T-helper 2 cell treated with Interferon-gamma antibody and Interleukin-4, amounts not matched to agents 100 ng/mL and 5 ng/mL, for 36 hours (primary cell): ENCODE data around the gene NR0B2. TPM values are rescaled to one million over a fixed set of nuclear protein-coding genes. Genes with fewer than 3 reads are reported as not detected.
"Not testable (repeated sequence)": the region's sequence is repeated elsewhere in the genome, so short reads cannot be mapped to it uniquely, and the experiment has no call there.

Experiments
- intact Hi-C: fragments of 100-400 bp; cut with micrococcal nuclease; formaldehyde crosslinking; loops from one replicate; pipeline ENCODE4 v1.15.1; 2023
- total RNA-seq: library from RNA; stranded (reverse); gene quantifications from 2 replicates; pipeline ENCODE4 v1.2.3, GENCODE V29; 2022

NR0B2 gene, protein sequence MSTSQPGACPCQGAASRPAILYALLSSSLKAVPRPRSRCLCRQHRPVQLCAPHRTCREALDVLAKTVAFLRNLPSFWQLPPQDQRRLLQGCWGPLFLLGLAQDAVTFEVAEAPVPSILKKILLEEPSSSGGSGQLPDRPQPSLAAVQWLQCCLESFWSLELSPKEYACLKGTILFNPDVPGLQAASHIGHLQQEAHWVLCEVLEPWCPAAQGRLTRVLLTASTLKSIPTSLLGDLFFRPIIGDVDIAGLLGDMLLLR
- total RNA-seq = not detected in 2 replicates

DNA sequence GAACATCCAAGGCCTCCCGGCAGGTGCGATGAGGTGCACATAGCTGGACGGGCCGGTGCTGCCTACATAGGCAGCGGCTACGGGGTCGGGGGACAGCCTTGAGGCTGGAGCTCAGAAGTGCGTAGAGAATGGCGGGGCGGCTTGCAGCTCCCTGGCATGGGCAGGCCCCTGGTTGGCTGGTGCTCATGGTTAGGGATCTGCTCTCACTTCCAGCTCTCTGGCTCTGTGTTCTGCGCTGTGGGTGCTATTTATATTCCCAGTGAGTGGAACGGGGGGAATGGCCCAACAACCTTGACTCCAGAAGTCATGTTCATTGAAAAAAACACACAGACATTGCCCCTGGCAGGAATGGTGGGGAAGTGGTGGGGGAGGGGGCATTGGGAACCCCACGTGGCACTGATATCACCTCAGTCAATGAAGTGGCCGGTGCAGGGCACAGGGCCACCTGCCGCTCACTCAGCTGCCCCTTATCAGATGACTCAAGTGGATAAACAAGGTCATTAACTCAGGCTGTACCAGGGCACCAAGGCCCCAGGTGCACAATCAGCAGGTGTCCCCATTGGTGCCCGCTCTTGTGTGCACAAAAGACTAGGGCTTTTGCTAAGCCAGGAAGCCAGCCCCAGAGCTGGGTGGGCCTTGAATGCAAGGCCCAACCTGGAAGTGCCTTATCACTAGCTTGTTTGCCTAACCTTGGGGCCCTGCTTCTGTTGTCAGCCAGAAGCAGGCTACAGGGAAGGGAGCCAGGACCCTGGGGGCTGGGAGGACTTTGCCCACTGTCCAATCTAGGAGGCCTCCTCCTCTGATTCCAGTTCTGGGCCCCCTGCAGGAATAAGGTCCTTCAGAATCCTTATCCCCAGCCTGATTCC is at the start of gene NR0B2:
Gene NR0B2 (minus strand): TSS at position 222 of the 866 bp plus-strand sequence. CDS start 35 bp downstream, at position 187.
- intact Hi-C loops = no loop called here

DNA sequence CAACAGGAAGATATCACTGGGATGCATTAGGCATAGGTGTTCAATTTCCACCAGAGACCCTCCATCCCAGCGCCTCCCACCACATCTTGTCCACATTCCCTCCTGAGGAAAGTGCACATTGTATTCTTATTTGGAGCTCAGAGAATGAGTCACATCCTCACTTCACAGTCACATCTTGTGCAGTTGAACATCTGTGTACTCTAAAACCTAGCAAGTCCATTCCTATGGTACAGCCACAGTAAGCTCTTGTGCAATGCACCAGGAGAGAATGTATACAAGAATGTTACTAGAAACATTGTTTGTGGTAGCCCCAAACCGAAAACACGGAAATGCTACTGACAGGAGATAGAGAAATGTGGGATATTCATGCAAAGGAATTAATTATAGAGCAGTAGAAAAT is 48.1 kb upstream of the NR0B2 start:
- intact Hi-C loops = no loop called here

DNA sequence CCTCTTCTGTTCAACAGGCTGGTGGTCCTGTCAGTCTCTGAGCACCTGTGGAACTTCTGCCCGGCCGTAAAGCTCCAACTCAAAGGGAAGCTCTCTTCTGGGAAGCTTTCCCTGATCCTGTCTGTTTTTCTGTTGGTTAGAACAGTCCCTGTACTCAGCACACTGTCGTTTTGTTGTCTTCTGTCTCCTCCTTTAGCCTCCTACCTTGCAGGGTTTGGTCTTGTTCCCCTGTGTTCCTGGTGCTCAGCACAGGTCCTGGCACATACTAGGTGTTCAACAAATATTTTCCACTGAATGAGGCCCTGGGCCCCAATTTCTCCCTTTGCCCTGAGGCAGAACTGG is 46.8 kb upstream of the NR0B2 start:
- intact Hi-C loops = no loop called here

DNA sequence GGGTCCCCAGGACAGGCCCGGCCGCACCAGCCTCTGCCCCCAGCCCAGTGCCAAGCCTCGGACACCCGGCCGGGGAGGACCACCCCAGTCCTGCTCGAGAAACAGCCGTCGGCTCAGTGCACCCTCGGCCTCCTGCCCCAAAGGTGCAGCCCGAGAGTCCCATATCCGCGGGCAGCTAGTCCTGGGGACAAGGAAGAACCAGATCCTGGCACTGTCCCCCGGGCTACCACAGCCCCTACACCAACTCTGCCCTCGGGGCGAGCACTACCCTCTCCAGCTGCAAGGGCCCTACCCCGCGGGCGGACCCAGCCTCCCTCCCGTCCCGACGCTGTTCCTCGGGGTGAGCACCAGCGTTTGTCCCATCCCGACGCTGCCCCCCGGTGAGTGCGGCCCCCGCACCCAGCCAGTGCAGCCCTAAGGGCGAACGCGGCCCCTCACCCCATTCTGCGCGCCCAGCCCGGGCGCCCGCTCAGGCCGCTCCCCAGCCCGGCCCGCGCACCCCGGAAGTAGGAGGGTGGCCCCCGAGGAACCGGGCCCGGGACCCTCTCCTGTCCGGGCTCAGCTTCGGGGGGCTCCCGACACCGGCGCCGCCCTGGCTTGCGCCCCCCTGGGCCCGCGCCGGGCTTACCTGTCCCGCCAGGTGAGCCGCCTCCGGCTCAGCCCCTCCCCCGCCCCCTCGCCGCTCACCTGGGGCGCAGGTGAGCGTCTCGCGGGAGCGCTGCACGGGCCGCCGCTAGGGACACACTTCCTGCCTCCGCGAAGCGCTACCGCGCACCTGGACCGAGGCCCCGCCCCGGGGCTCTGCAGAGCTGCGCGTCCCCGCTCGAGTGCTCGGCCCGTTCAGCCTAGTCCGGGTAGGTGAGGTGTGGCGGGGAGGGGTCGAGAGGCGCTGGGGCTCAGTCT is 46.2 kb upstream of the NR0B2 start, which contains the start of gene KDF1:
Gene KDF1 (minus strand): TSS at position 747 of the 903 bp plus-strand sequence. CDS start 8,088 bp downstream, outside the sequence.
- intact Hi-C loops = no loop called here

DNA sequence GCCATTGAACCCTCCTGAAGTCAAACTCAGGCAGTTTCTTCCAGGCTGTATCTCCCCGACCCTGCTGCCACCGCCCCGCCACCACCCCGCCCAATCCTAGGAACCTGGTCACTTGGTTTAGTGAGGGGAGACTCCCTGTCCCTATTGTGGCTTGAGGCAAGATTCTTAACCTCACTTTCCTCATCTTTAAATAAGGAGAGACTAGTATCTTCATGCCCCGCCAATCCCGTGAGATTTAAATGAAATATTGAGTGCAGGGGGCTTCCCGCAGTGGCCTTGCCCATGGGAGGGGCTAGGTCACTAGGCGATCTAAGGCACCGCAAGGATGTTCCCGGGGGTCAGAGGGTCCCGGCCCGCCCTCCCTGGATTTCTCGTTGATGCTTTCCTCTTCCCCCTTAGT is 45.5 kb upstream of the NR0B2 start:
- intact Hi-C loops = no loop called here

DNA sequence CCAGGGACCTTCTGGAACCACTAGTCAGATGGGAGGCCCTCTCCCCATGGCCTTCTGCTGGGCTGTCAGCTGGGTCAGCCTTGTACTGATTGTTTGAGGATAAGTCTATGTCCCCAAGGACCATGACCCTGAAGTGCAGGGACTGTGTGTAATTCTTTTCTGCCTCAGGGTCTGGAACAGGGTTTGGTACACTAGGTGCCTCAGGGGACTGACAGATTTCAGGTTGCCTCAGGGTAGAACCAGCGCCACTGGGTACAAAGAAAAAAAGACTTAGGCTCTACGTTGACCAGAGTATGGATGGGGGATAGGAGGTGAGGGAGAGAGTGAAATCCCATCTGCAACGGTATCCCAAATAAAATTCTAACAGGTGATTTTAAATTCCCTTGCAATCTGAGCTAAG is 43.5 kb upstream of the NR0B2 start:
- intact Hi-C loops = no loop called here

DNA sequence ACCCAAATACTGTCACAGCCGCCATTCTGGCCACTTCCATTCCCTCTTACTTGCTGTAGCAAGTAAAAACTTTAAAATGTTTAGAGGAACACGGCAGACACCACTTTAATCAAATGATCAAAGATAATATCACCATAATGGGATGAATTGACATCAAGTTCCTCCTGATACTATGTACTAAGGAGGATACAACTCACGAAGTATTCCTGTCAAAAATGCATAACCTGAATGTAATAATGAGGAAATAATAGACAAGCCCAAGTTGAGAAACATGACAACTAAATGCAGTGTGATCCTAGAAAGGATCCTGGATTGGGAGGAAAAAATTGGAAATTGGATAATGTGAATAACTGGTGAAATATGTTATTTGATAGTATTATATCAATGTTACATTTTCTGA is 42.5 kb upstream of the NR0B2 start:
- intact Hi-C loops = no loop called here

DNA sequence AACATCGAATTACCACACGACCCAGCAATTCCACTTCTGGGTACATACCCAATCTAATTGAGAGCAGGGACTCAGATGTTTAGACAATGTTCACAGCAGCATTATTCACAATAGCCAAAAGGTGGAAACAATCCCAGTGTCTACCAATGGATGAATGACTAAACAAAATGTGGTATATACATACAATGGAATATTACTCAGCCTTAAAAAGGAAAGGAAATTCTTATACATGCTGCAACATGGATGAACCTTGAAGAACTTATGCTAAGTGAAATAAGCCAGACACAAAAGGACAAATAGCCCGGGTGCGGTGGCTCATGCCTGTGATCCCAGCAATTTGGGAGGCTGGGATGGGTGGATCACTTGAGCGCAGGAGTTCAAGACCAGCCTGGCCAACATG is 39.6 kb upstream of the NR0B2 start:
- intact Hi-C loops = no loop called here

DNA sequence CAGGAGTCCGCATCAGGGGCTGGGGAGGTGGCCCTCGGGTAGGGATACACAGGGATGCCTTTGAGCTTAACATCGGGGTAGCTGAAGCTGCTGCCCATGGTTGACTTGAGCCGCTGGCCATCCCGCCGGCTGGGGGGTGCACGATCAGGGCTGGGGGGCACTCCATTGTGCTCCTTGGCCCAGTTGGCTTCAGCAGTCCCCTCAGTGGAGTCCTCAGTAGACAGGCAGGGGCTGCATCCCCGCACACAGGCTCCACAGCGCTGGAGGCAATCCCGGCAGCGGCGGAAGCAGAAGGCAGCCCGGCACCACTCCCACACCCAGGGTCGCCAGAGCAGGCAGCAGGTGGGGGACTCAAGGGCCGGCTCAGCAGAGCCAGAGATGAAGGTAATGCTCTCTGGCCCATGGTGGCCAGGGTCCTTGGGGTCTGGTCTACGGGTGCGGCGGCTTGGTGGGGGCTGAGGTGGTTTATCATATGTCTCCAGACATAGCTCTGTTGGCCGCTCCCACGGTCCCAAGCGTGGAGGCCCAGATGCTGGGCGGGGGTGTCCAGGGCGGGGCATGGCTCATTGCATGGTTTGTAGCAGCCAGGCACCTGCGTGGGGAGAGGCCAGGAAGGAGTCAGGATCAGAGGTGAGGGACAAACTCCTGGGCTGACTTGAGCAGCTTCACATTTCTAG is 38.2 kb upstream of the NR0B2 start:
- intact Hi-C loops = no loop called here

DNA sequence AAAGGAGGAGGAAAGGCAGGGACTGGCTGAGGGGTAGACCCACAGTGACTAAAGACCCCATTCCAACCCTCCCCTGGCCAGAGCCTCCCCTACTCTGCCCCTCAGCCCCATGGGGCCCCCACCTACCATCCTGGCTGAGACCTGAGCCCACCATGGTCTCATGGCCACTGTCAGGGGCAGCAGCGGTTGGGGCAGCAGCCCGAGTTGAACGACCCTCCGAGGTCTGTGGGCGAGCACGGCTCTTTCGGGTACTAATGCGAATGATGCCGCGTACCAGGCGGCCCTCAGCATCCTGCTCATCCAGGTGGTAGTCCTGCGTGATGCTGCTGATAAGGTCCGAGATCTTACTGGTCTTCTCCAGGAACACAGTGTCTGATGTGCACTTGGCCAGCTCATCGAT is 37.4 kb upstream of the NR0B2 start:
- intact Hi-C loops = no loop called here

DNA sequence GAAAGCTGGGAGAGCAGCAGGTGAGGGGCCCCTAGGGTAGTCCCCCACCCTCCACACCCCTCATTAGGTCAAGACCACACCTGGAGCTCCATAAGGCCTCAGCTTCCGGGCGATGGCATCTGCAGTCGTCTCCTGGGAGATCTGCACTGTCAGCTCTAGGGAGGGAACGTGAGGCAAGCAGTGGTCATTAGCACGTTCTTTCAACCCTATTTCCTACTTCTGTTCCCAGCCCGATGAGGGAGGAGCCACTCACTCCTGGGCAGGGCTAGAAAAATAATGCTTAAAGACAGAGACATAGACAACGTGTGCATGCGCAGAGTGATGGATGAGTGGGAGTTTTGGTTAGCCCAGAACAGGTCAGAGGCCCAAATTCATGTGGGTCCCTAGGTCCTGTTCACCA is 36.8 kb upstream of the NR0B2 start:
- intact Hi-C loops = no loop called here

DNA sequence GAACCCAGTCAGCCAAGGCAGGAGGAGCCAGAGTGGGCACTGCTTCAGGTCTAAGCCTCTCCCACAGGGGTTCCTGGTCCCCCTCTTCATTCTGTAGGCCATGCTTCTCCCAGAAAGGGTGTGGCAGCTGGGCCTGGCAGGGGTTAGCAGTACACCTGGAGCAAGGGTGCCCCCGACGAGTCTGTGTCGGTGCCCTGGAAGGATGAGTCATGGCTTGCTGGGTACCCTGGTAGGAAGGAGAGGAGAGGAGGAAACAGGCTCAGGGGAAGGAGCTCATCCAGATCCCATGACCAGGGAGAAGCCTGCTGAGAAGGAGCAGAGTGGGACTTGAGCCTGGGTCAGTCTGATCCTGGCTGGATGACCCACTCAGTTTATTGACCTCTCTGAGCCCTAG is 36.1 kb upstream of the NR0B2 start:
- intact Hi-C loops = no loop called here

DNA sequence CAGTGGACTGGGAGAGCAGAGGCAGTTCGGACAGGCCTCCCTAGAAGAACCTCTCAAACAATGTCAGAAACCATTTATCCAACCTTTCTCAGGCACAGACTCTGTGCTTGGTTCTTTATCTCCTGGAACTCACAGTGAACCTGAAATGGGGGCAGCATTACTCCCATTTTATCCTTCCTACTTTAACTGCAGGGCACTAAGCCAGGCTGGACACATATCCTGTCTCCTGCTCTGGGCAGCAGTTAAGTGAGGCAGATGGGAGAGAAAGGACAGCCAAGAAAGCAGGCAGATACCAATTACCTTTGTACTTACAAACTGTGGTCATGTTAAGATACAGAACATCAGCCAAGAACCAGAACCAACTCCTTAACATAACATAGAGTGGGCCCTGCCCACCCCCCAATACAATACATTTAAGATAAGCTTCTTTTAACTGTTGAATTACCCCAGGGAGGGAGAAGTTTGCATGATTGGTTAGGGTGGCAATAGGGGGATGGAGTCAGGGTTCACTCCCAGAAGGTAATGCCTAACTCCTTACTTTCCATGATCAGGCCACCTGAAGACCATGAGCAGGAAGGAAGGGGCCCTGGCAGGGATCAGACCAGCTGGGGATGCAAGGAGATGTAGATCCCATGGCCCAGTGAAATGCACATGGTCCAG is 35.6 kb upstream of the NR0B2 start:
- intact Hi-C loops = no loop called here

DNA sequence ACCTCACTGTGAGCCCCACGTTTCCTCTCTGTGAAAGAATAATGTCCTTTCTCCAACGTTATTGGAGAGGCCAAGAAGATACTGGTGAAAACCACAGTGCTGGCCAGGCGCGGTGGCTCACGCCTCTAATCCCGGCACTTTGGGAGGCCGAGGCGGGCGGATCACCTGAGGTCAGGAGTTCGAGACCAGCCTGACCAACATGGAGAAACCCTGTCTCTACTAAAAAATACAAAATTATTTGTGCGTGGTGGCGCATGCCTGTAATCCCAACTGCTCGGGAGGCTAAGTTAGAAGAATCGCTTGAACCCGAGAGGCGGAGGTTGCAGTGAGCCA is 34.9 kb upstream of the NR0B2 start:
- intact Hi-C loops = not testable (repeated sequence)

DNA sequence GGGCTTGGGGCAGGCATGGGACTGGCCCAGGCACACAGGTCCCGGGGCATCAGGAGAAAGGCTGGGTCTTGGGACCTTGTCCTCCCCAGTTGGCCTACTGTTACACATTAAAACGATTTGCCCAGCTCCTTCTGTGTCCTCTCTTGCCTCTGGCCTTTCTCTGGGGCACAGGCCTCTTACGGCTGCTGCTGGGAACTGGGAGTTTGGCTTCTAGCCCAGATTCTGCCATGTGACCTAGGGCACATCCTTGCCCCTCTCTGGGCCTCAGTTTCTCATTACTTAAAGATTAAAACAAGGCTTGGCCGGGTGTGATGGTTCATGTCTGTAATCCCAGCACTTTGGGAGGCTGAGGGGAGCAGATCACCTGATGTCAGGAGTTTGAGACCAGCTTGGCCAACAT is 32.5 kb upstream of the NR0B2 start:
- intact Hi-C loops = no loop called here

DNA sequence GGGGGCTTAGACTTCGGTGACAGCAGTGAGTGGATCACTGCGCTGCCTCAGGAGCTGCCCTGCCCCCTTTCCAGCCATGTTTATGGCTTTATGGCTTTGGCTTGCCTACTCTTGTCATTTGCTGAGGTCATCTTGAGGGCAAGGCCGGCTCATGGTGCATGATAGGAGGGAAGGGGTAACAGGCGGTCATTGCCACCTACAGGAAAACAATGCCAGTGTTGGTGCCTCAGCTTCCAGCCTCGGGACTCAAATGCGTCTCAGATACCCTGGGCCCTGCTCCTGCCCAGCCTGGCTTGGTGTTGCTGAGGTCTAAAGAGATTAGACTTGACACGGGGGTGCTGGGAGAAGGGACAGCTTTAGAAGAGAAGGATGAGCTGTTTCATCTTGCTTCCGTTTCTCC is 32.0 kb upstream of the NR0B2 start:
- intact Hi-C loops = no loop called here

DNA sequence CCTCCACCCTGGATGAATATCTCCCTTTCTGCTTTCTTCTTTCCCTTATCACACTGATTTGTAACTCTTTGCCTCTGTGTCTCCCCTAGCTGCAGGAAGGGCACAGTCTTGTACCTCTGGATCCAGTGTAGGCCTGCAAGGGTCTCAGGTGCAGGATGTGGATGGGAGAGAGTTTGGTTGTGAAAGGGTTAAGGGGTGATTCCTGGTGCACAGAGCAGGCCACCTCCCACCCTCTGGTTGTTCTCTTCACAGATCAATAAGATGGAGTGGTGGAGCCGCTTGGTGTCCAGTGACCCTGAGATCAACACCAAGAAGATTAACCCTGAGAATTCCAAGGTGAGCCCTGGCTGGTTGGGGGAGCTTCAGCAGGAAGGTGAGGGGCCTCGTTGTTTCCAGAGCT is 31.4 kb upstream of the NR0B2 start:
- intact Hi-C loops = no loop called here

DNA sequence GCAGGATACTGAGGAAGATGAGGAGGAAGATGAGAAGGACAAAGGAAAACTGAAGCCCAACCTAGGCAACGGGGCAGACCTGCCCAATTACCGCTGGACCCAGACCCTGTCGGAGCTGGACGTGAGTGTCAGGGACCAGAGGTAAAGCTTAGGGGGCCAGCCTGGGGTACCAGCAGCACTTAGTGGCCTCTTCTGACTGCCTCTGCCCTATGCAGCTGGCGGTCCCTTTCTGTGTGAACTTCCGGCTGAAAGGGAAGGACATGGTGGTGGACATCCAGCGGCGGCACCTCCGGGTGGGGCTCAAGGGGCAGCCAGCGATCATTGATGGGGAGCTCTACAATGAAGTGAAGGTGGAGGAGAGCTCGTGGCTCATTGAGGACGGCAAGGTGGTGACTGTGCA is 28.9 kb upstream of the NR0B2 start:
- intact Hi-C loops = no loop called here

DNA sequence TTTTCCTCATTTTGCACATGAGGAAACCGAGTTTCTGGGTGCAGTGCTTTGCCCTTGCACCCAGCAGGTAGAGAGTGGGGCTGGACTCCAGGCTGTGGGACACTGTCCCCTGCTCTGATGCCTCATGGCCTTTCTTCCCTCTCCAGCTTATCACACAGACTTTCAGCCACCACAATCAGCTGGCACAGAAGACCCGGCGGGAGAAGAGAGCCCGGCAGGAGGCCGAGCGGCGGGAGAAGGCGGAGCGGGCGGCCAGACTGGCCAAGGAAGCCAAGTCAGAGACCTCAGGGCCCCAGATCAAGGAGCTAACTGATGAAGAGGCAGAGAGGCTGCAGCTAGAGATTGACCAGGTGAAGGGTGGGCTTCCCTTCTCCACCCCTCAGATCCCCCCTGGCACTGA is 27.5 kb upstream of the NR0B2 start:
- intact Hi-C loops = no loop called here

DNA sequence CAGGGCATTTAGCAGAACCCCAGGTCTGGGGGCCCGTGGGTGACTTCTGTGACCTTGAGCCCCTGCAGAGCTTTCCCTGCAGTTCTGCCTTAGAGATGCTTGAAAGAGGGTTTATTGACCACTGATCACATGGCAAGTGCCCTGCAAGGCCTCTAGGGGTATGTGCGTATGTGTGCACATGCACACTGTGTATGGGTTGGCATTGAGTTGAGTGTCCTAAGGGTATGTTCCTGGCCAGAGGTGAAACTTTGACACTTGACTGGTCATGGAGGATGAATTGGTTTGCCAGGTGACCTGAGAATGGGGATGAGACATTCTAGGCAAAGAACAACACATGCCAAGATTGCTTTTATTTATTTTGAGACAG is 24.9 kb upstream of the NR0B2 start:
- intact Hi-C loops = no loop called here
